H9 (cell line): ENCODE results near the gene DDX51. TPM values are rescaled to one million over a fixed set of nuclear protein-coding genes. Genes with fewer than 3 reads are reported as not detected.

Experiments
- DNase-seq: peaks from one replicate; pipeline ENCODE4 v3.0.0-alpha.2; 2017
- H2AFZ ChIP-seq: one replicate; pipeline ENCODE4 v1.6.1; 2013; ENCODE audit warnings: mild to moderate bottlenecking, low read length, control low read depth, moderate library complexity
- H2AK5ac ChIP-seq: 2 replicates; pipeline ENCODE4 v1.6.1; 2013; ENCODE audit warnings: low read length, control low read depth, mixed read lengths; ENCODE audit not compliant: insufficient read length
- H2BK120ac ChIP-seq: one replicate; pipeline ENCODE4 v1.6.1; 2013; ENCODE audit warnings: low read depth, mild to moderate bottlenecking, low read length, control low read depth, inconsistent platforms; ENCODE audit not compliant: poor library complexity, severe bottlenecking
- H2BK12ac ChIP-seq: 2 replicates; pipeline ENCODE4 v1.6.1; 2013; ENCODE audit warnings: low read length, control low read depth, mixed read lengths, low read depth; ENCODE audit not compliant: insufficient read length
- H2BK15ac ChIP-seq: 2 replicates; pipeline ENCODE4 v1.6.1; 2013; ENCODE audit warnings: low read depth, low read length, control low read depth
- H2BK20ac ChIP-seq: one replicate; pipeline ENCODE4 v1.6.1; 2013; ENCODE audit warnings: low read depth, mild to moderate bottlenecking, low read length, control low read depth, inconsistent platforms; ENCODE audit not compliant: poor library complexity, severe bottlenecking
- H2BK5ac ChIP-seq: 2 replicates; pipeline ENCODE4 v1.6.1; 2013; ENCODE audit warnings: low read length, control low read depth, mixed read lengths; ENCODE audit not compliant: insufficient read length
- H3K14ac ChIP-seq: 2 replicates; pipeline ENCODE4 v1.6.1; 2013; ENCODE audit warnings: low read length, control low read depth; ENCODE audit not compliant: insufficient read depth
- H3K18ac ChIP-seq: 2 replicates; pipeline ENCODE4 v1.6.1; 2013; ENCODE audit warnings: low read depth, mild to moderate bottlenecking, mixed read lengths, low read length, control low read depth; ENCODE audit not compliant: insufficient read length
- H3K23ac ChIP-seq: 2 replicates; pipeline ENCODE4 v1.6.1; 2013; ENCODE audit warnings: low read length, control low read depth, mixed read lengths, low read depth; ENCODE audit not compliant: insufficient read length
- H3K23me2 ChIP-seq: 2 replicates; pipeline ENCODE4 v1.6.1; 2013; ENCODE audit warnings: low read depth, mild to moderate bottlenecking, mixed read lengths, low read length, control low read depth; ENCODE audit not compliant: insufficient read length, poor library complexity, severe bottlenecking
- H3K27ac ChIP-seq: 2 replicates; pipeline ENCODE4 v1.5.1; 2013; ENCODE audit warnings: low read length, control low read depth, mixed read lengths, low read depth; ENCODE audit not compliant: insufficient read length
- H3K27me3 ChIP-seq: 2 replicates; pipeline ENCODE4 v1.6.1; 2013; ENCODE audit warnings: low read length, control low read depth, inconsistent platforms; ENCODE audit not compliant: insufficient read depth
- H3K4ac ChIP-seq: 2 replicates; pipeline ENCODE4 v1.6.1; 2013; ENCODE audit warnings: low read depth, mild to moderate bottlenecking, control low read depth, inconsistent platforms, low read length, moderate library complexity
- H3K4me1 ChIP-seq: 2 replicates; pipeline ENCODE4 v1.6.1; 2013; ENCODE audit warnings: low read length, control low read depth, inconsistent platforms; ENCODE audit not compliant: insufficient read depth
- H3K4me2 ChIP-seq: 2 replicates; pipeline ENCODE4 v1.6.1; 2013; ENCODE audit warnings: low read length, control low read depth, mixed read lengths; ENCODE audit not compliant: insufficient read length, insufficient read depth
- H3K56ac ChIP-seq: 2 replicates; pipeline ENCODE4 v1.6.1; 2013; ENCODE audit warnings: low read depth, mild to moderate bottlenecking, mixed read lengths, low read length, control low read depth; ENCODE audit not compliant: insufficient read length
- H3K79me1 ChIP-seq: 2 replicates; pipeline ENCODE4 v1.6.1; 2013; ENCODE audit warnings: low read depth, mild to moderate bottlenecking, moderate library complexity, low read length, control low read depth, inconsistent platforms; ENCODE audit not compliant: insufficient read depth, poor library complexity, severe bottlenecking
- H3K79me2 ChIP-seq: 2 replicates; pipeline ENCODE4 v1.6.1; 2013; ENCODE audit warnings: low read length, control low read depth, inconsistent platforms; ENCODE audit not compliant: insufficient read depth
- H3K9ac ChIP-seq: 2 replicates; pipeline ENCODE4 v1.6.1; 2013; ENCODE audit warnings: low read length, control low read depth, mixed read lengths; ENCODE audit not compliant: insufficient read length; ENCODE audit errors: extremely low read depth
- H3K9me3 ChIP-seq: one replicate; pipeline ENCODE4 v1.6.1; 2013; ENCODE audit warnings: low read depth, low read length, inconsistent platforms; ENCODE audit not compliant: control insufficient read depth
- H3T11ph ChIP-seq: one replicate; pipeline ENCODE4 v1.6.1; 2013; ENCODE audit warnings: mild to moderate bottlenecking, low read length, control low read depth, inconsistent platforms
- H4K20me1 ChIP-seq: one replicate; pipeline ENCODE4 v1.6.1; 2013; ENCODE audit not compliant: control insufficient read depth, insufficient read length, insufficient read depth
- H4K5ac ChIP-seq: 2 replicates; pipeline ENCODE4 v1.6.1; 2013; ENCODE audit warnings: low read depth, mild to moderate bottlenecking, mixed read lengths, low read length, control low read depth; ENCODE audit not compliant: insufficient read length
- H4K8ac ChIP-seq: replicated peaks from 2 replicates; pipeline ENCODE4 v1.6.1; 2013; ENCODE audit warnings: low read length, control low read depth, mixed read lengths, low read depth; ENCODE audit not compliant: insufficient read length
- H4K91ac ChIP-seq: 2 replicates; pipeline ENCODE4 v1.6.1; 2013; ENCODE audit warnings: low read depth, mild to moderate bottlenecking, moderate library complexity, mixed read lengths, low read length, control low read depth; ENCODE audit not compliant: insufficient read length
- H3K27ac Mint-ChIP-seq, 3 experiments: 2 replicates in 2 of 3; 3 replicates in 1 of 3; pipeline ENCODE4 v1.8.0; 2020 to 2021; ENCODE audit warnings: mixed read lengths in 3 of 3, mild to moderate bottlenecking in 1 of 3, moderate library complexity in 1 of 3
- H3K27me3 Mint-ChIP-seq: 2 replicates; pipeline ENCODE4 v1.8.0; 2021; ENCODE audit warnings: low read depth, mild to moderate bottlenecking, moderate library complexity, mixed read lengths
- H3K36me3 Mint-ChIP-seq, 3 experiments: 2 replicates in 2 of 3; 3 replicates in 1 of 3; pipeline ENCODE4 v1.8.0; 2020 to 2021; ENCODE audit warnings: low read depth in 3 of 3, mixed read lengths in 3 of 3; ENCODE audit not compliant: insufficient read depth in 1 of 3
- H3K4me1 Mint-ChIP-seq, 2 experiments: 2 replicates each; pipeline ENCODE4 v1.8.0; 2020; ENCODE audit warnings: mixed read lengths in 2 of 2
- H3K4me3 Mint-ChIP-seq, 2 experiments: 2 replicates in 1 of 2; 3 replicates in 1 of 2; pipeline ENCODE4 v1.8.0; 2020 to 2021; ENCODE audit warnings: mild to moderate bottlenecking in 2 of 2, mixed read lengths in 2 of 2, moderate library complexity in 1 of 2
- H3K9me3 Mint-ChIP-seq, 2 experiments: 2 replicates in 1 of 2; 3 replicates in 1 of 2; pipeline ENCODE4 v1.8.0; 2020; ENCODE audit warnings: mild to moderate bottlenecking in 2 of 2, mixed read lengths in 2 of 2, moderate library complexity in 1 of 2
- WGBS: extraction: QIAGEN DNeasy Blood & Tissue Kit; methylation state at CpG from one replicate; pipeline ENCODE4 v1.1.7; 2013; ENCODE audit warnings: missing lambda C conversion rate, low lambda C conversion rate, mixed read lengths; ENCODE audit not compliant: insufficient read length; ENCODE audit errors: extremely low coverage; 5-methylcytosine and 5-hydroxymethylcytosine counted together
- total RNA-seq: library from RNA; stranded (reverse); gene quantifications from 2 replicates; pipeline ENCODE4 v1.2.1, GENCODE V29; 2021
- TF ChIP-seq, protein P1 (sequence below): fragments of 200-600 bp; sonication (generic); conservative IDR thresholded peaks from 3 replicates; pipeline ENCODE4 v1.8.0; 2021; ENCODE audit warnings: antibody characterized with exemption, mild to moderate bottlenecking

The DDX51 gene
- total RNA-seq, 1 experiment from 2014 or later = 37.9 TPM

DNA sequence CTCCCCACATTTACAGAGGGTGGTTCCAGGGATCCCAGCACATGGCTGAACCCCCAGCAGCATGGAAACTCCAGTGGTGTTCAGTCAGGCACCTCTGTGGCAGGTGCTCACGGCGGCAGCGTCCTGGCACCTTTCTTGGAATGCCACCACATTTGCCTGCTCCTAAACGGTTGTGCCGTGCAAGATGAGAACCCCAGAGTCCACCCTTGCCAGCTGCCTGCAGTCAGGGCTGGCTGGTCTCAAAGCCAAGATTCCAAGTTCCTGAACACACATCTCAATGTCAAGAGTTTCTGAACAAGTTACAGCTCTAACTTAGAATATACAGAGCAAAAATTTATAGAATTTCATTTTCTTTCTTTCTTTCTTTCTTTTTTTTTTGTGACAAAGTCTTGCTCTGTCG lies 38.7 kb downstream of the DDX51 start:
- H3K4me1 Mint-ChIP-seq = peaks cover 11 to 21% of the 10 kb centered on the region in 2 experiments
- no peaks in the 10 kb centered on the region for H3K79me2 ChIP-seq
- no peak overlapping the region for H3T11ph ChIP-seq
- H3K4ac ChIP-seq = no peak overlapping the region
- H4K20me1 ChIP-seq = no peaks in the 10 kb centered on the region
- TF ChIP-seq, protein P1, sequence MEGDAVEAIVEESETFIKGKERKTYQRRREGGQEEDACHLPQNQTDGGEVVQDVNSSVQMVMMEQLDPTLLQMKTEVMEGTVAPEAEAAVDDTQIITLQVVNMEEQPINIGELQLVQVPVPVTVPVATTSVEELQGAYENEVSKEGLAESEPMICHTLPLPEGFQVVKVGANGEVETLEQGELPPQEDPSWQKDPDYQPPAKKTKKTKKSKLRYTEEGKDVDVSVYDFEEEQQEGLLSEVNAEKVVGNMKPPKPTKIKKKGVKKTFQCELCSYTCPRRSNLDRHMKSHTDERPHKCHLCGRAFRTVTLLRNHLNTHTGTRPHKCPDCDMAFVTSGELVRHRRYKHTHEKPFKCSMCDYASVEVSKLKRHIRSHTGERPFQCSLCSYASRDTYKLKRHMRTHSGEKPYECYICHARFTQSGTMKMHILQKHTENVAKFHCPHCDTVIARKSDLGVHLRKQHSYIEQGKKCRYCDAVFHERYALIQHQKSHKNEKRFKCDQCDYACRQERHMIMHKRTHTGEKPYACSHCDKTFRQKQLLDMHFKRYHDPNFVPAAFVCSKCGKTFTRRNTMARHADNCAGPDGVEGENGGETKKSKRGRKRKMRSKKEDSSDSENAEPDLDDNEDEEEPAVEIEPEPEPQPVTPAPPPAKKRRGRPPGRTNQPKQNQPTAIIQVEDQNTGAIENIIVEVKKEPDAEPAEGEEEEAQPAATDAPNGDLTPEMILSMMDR = no peak
- no peak overlapping the region for H2AFZ ChIP-seq
- H3K9ac ChIP-seq = no peak overlapping the region
- no peak overlapping the region for H3K27ac ChIP-seq
- H3K23ac ChIP-seq = no peak overlapping the region
- H3K14ac ChIP-seq = no peak overlapping the region
- H4K5ac ChIP-seq = no peak overlapping the region
- H3K27me3 Mint-ChIP-seq = no peaks in the 10 kb centered on the region
- H2BK120ac ChIP-seq = no peak overlapping the region
- no peak overlapping the region for H3K56ac ChIP-seq
- no peak overlapping the region for H3K4me2 ChIP-seq
- no peak overlapping the region for H4K8ac ChIP-seq
- no peak overlapping the region for H2AK5ac ChIP-seq
- no peaks in the 10 kb centered on the region; the same call in 1 of the 2 replicates for H3K4me1 ChIP-seq
- no CpG with 5 or more reads among the region's 6 CpGs for WGBS
- no peak overlapping the region for H4K91ac ChIP-seq
- peaks cover 11 to 36% (median 20%) of the 10 kb centered on the region in 3 experiments; a peak in 6 of 7 replicates for H3K36me3 Mint-ChIP-seq
- no peaks in the 10 kb centered on the region for H3K27me3 ChIP-seq
- no peak overlapping the region for H2BK15ac ChIP-seq
- H3K9me3 Mint-ChIP-seq = no peaks in the 10 kb centered on the region
- H3K23me2 ChIP-seq = no peaks in the 10 kb centered on the region
- no peaks in the 10 kb centered on the region for H3K79me1 ChIP-seq
- no peak overlapping the region for H2BK12ac ChIP-seq
- no peak overlapping the region for H3K18ac ChIP-seq
- no peak overlapping the region for H3K4me3 Mint-ChIP-seq
- no peaks in the 10 kb centered on the region for H3K9me3 ChIP-seq
- no peak for DNase-seq
- H2BK20ac ChIP-seq = no peak overlapping the region
- H2BK5ac ChIP-seq = no peak overlapping the region
- no peak overlapping the region for H3K27ac Mint-ChIP-seq
